Lower leg skin (tissue), 4 donors: ENCODE measurements around the gene OR6M1. TPM values are rescaled to one million over a fixed set of nuclear protein-coding genes. Genes with fewer than 3 reads are reported as not detected.

Experiments
- DNase-seq, 2 donors: peaks; one replicate each; pipeline ENCODE4 v3.0.0-alpha.2; 2019; ENCODE audit warnings: low spot score in 2 of 2
- H3K4me3 ChIP-seq: fragments of 200-600 bp; sonication (generic); 2 replicates; pipeline ENCODE4 v1.5.1; 2017; ENCODE audit warnings: mild to moderate bottlenecking, low read depth; ENCODE audit not compliant: poor library complexity, severe bottlenecking
- CTCF ChIP-seq, 3 donors: fragments of 450-650 bp; IDR thresholded peaks; one replicate each; pipeline ENCODE4 v1.5.1; 2016; ENCODE audit warnings: antibody characterized with exemption in 3 of 3, mild to moderate bottlenecking in 3 of 3, moderate library complexity in 2 of 3
- POLR2A ChIP-seq, 2 donors: fragments of 450-650 bp; IDR thresholded peaks; one replicate each; pipeline ENCODE4 v1.6.1; 2016 to 2017; ENCODE audit warnings: antibody characterized with exemption in 2 of 2, mild to moderate bottlenecking in 1 of 2, moderate library complexity in 1 of 2
- WGBS, 2 donors: methylation state at CpG; one replicate each; pipeline ENCODE4 v1.1.5; 2018; 5-methylcytosine and 5-hydroxymethylcytosine counted together
- intact Hi-C: fragments of 100-400 bp; cut with DNase I; formaldehyde crosslinking; loops from one replicate; pipeline ENCODE4 v1.15.0; 2023; ENCODE audit warnings: low total_unique reads
- total RNA-seq, 4 donors: library from RNA; depleted of rRNA; stranded (reverse); fragments of >200 nt; gene quantifications; one replicate each; pipeline ENCODE4 v1.1.0, GENCODE V29; 2016

The OR6M1 gene
- total RNA-seq, 4 donors from 2014 or later, result not detected

- WGBS, 2 donors, result 85 to 89% methylated on average over 5 of the region's 5 CpGs
- intact Hi-C loops, result no loop called here
- TF ChIP-seq POLR2A (IDR thresholded peaks at IDR 0.05) (no peak), CTCF (IDR thresholded peaks at IDR 0.05) (no peak)
- no peak overlapping the region for H3K4me3 ChIP-seq
- no peak for DNase-seq
These were observed 9.0 kb upstream of the OR6M1 start for GRCh38 chr11:123815122-123815521.

GRCh38 chr11:123801765-123802164, 4.4 kb downstream of the OR6M1 start:
- intact Hi-C loops, result no loop called here
- TF ChIP-seq CTCF (IDR thresholded peaks at IDR 0.05), result no peak
- TF ChIP-seq POLR2A (IDR thresholded peaks at IDR 0.05), result no peak
- 0 to 32% methylated on average over 1 of the region's 1 CpG for WGBS, 2 donors
- DNase-seq, result no peak
- H3K4me3 ChIP-seq, result no peak overlapping the region

GRCh38 chr11:123800036-123800435, 6.1 kb downstream of the OR6M1 start:
- intact Hi-C loops, result no loop called here
- TF ChIP-seq CTCF (IDR thresholded peaks at IDR 0.05), result no peak
- 60 to 79% methylated on average over 3 of the region's 3 CpGs for WGBS, 2 donors
- no peak overlapping the region for H3K4me3 ChIP-seq
- no peak for DNase-seq

GRCh38 chr11:123799438-123799837, 6.7 kb downstream of the OR6M1 start:
- no peak for DNase-seq
- intact Hi-C loops, result no loop called here
- 65 to 78% methylated on average over 4 of the region's 4 CpGs for WGBS, 2 donors
- TF ChIP-seq CTCF (IDR thresholded peaks at IDR 0.05) (no peak), POLR2A (IDR thresholded peaks at IDR 0.05) (no peak)
- H3K4me3 ChIP-seq, result no peak overlapping the region

GRCh38 chr11:123798513-123799252, 7.5 kb downstream of the OR6M1 start:
- no peak for DNase-seq
- intact Hi-C loops, result no loop called here
- H3K4me3 ChIP-seq, result no peak overlapping the region
- TF ChIP-seq POLR2A (IDR thresholded peaks at IDR 0.05), result no peak
- TF ChIP-seq CTCF (IDR thresholded peaks at IDR 0.05), result no peak
- WGBS, 2 donors, result 78 to 80% methylated on average over 5 of the region's 5 CpGs

- DNase-seq, result no peak
- 68 to 77% methylated on average over 4 of the region's 4 CpGs for WGBS, 2 donors
- no peak for TF ChIP-seq CTCF (IDR thresholded peaks at IDR 0.05)
- no peak for TF ChIP-seq POLR2A (IDR thresholded peaks at IDR 0.05)
- H3K4me3 ChIP-seq, result no peak overlapping the region
- intact Hi-C loops, result no loop called here
These were observed 8.1 kb downstream of the OR6M1 start for GRCh38 chr11:123798079-123798478.
